Brain microvascular endothelial cell (primary cell): ENCODE data around the gene TTYH3.

Source experiments
- DNase-seq: peaks from one replicate; pipeline ENCODE4 v3.0.0-alpha.2; 2020
- H3K27ac ChIP-seq: fragments of 250-450 bp; sonication (Bioruptor Pico); 2 replicates; pipeline ENCODE4 v1.5.1; 2020; ENCODE audit warnings: mild to moderate bottlenecking, moderate library complexity
- H3K27me3 ChIP-seq: fragments of 250-450 bp; sonication (Bioruptor Pico); replicated peaks from 2 replicates; pipeline ENCODE4 v1.5.1; 2020; ENCODE audit warnings: mild to moderate bottlenecking
- H3K36me3 ChIP-seq: fragments of 250-450 bp; sonication (Bioruptor Pico); replicated peaks from 2 replicates; pipeline ENCODE4 v1.5.1; 2020; ENCODE audit warnings: mild to moderate bottlenecking
- H3K4me3 ChIP-seq: 2 replicates; pipeline ENCODE4 v1.5.1; 2011; ENCODE audit warnings: low read depth, mild to moderate bottlenecking, control low read depth, low read length, moderate library complexity
- in situ Hi-C: cut with HindIII; loops from 2 replicates; pipeline ENCODE4 v1.10.0; 2017; ENCODE audit warnings: low sequenced_read_pairs, low pct_ligation_motif_present
- TF ChIP-seq, protein P1 (sequence below): IDR thresholded peaks from 2 replicates; pipeline ENCODE4 v1.5.1; 2011; ENCODE audit warnings: low read depth, mild to moderate bottlenecking, moderate library complexity, low read length, control low read depth, inconsistent platforms; ENCODE audit errors: missing control alignments

Gene TTYH3, protein sequence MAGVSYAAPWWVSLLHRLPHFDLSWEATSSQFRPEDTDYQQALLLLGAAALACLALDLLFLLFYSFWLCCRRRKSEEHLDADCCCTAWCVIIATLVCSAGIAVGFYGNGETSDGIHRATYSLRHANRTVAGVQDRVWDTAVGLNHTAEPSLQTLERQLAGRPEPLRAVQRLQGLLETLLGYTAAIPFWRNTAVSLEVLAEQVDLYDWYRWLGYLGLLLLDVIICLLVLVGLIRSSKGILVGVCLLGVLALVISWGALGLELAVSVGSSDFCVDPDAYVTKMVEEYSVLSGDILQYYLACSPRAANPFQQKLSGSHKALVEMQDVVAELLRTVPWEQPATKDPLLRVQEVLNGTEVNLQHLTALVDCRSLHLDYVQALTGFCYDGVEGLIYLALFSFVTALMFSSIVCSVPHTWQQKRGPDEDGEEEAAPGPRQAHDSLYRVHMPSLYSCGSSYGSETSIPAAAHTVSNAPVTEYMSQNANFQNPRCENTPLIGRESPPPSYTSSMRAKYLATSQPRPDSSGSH

DNA sequence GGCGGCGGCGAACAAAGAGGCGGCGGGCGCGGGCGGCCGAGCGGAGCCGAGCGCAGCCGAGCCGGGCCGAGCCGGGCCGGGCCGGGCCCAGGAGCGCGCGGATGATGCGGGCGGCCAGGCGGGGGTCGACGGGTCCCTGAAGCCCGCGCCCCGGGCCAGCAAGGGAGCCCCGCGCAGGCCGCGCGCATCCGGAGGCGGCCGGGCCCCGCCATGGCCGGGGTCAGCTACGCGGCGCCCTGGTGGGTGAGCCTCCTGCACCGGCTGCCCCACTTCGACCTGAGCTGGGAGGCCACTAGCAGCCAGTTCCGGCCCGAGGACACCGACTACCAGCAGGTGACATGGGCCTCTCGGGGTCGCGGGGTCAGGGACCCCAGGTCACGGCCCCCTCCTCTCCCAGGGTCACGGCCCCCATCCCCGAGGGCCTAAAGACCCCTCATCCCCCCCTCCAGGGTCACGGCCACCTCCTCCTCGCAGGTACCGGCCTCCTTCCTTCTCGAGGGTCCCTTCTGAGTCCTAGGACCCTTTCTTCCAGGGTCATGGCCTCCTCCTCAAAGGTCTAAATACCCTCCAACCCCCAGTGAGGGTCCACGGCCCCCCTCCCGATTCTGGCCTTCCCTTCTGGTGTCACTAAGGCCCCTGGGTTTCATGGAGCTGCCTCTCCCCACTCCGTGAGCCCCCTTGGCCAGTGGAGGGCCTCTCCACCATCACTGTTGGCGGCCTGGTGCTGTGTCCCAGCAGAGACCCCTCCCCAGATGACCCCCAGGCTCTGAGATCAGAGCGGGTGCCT, at the start of gene TTYH3:
TSS of gene TTYH3 (plus strand) at position 41 of the 787 bp plus-strand sequence. CDS start at position 211, 170 bp downstream.
- Histone ChIP-seq H3K27me3 (no peaks in the 10 kb centered on the region), H3K36me3 (no peaks in the 10 kb centered on the region), H3K27ac (peak within 1 kb of the TSS; percentile 72), H3K4me3 (peak within 1 kb of the TSS; percentile 89)
- TF ChIP-seq, protein P1, sequence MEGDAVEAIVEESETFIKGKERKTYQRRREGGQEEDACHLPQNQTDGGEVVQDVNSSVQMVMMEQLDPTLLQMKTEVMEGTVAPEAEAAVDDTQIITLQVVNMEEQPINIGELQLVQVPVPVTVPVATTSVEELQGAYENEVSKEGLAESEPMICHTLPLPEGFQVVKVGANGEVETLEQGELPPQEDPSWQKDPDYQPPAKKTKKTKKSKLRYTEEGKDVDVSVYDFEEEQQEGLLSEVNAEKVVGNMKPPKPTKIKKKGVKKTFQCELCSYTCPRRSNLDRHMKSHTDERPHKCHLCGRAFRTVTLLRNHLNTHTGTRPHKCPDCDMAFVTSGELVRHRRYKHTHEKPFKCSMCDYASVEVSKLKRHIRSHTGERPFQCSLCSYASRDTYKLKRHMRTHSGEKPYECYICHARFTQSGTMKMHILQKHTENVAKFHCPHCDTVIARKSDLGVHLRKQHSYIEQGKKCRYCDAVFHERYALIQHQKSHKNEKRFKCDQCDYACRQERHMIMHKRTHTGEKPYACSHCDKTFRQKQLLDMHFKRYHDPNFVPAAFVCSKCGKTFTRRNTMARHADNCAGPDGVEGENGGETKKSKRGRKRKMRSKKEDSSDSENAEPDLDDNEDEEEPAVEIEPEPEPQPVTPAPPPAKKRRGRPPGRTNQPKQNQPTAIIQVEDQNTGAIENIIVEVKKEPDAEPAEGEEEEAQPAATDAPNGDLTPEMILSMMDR = no peak
- DNase-seq = no peak
- in situ Hi-C loops = no loop called here

DNA sequence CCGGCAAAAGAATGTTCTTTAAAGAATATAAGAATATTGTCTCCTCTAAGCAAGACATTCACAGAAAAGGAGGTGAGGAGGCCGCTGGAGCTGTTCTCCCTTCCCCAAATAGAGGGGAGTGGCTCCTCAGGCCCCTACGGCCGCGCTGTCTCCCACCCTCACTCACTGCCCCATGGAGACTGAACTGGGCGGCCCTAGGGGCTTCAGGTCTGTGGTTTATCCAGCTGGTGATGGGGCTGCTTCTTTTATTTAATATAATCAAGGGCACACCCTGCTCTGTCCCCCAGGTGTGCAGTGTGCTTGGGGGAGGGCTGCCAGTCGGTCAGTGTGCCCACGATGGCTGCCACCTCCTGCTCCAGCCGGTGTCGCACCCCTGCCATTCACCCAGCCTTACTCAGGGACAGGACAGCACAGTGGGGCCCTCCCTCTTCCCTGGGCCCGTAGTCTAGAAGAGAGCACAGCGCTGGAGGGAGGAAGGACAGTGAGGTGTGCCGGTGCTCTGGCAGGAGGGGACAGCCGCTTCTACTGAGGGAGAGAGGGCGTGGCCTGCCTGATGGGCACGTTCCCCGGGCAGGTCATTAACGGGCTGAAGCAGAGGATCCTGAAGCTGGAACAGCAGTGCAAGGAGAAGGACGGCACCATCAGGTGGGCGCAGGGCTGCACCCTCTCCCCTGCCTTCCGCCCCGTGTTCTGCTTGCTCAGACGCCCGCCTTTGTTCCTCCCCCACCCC, 49.6 kb upstream of the TTYH3 start:
- peaks cover 10% of the 10 kb centered on the region for H3K36me3 ChIP-seq
- no peak for DNase-seq
- TF ChIP-seq, protein P1 = no peak
- no peak overlapping the region for H3K4me3 ChIP-seq
- no peak overlapping the region for H3K27ac ChIP-seq
- H3K27me3 ChIP-seq = no peaks in the 10 kb centered on the region
- in situ Hi-C loops = no loop called here

DNA sequence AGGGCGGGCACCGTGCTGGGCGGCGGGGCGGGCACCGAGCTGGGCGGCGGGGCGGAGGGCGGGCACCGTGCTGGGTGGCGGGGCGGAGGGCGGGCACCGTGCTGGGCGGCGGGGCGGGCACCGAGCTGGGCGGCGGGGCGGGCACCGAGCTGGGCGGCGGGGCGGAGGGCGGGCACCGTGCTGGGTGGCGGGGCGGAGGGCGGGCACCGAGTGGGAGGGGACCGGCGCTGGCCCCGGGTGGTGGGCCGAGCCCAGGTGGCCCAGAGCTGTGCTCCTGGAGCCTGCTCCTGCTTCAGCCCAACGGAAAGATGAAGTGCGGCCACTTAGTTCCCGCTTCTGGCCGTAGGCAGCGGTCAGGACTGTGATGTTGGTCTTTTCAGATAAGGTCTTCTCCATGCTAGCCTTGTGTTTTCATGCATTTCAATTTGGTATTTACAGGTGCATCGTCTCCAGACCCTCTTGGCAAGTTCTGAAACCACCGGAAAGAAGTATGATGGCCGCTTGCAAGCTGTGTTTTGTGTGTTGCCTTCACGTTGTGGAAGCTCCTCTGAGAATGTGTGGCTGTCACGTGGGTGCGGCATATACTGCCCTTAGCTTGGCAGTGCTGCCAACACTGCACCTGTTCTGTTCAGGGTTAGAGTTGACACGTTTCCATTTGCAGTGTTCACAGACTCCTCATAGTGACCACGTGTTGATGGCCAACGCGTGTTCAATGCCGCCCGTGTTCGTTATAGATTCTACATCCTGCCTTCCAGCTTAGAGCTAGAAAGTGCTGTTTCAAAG, 47.8 kb upstream of the TTYH3 start:
- DNase-seq = no peak
- Histone ChIP-seq H3K4me3 (no peak overlapping the region), H3K27ac (no peak overlapping the region), H3K27me3 (no peaks in the 10 kb centered on the region), H3K36me3 (peaks cover 14% of the 10 kb centered on the region)
- in situ Hi-C loops = no loop called here
- TF ChIP-seq, protein P1 = no peak

DNA sequence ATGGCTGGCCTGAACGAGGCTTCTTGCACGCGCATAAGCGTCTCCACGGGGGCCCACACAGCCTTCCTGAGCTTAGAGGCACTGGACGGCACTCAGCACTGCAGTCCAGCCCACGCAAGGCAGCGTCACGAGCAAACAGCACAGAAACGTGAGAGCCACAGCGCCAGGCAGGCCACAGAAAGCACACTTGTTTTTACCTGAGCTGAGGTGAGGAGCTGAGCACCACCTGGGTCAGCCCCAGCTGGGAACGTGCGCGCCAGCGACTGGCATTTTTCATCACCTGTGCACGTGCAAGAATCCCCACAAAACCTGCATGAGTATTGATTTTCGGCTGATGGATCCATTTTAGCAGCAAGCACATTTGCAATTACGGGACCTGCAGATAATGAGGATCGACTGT, 46.3 kb upstream of the TTYH3 start:
- no peak for DNase-seq
- H3K4me3 ChIP-seq = no peak overlapping the region
- no peaks in the 10 kb centered on the region for H3K27me3 ChIP-seq
- TF ChIP-seq, protein P1 = no peak
- H3K36me3 ChIP-seq = peaks cover 14% of the 10 kb centered on the region
- in situ Hi-C loops = no loop called here
- H3K27ac ChIP-seq = no peak overlapping the region
